GM12878 (cell line): ENCODE measurements around the gene FLT4. TPM values are rescaled to one million over a fixed set of nuclear protein-coding genes. Genes with fewer than 3 reads are reported as not detected.

Experiments
- ATAC-seq: fragments of 200-7000 bp; cut with Tn5 transposase; 3 replicates; pipeline ENCODE4 v1.9.1; 2020; ENCODE audit warnings: mild to moderate bottlenecking, moderate library complexity
- BruUV-seq: library from RNA; stranded (reverse); fragments of 400-500 nt; replicated peaks from 2 replicates; lab custom pipeline; 2021; lab: Mats Ljungman, UMichigan
- CTCF ChIA-PET: fragments of 300-600 bp; sonication (Branson Sonifier 250); formaldehyde crosslinking; extraction: SDS; loops from one replicate; lab custom pipeline; 2021; ENCODE audit warnings: inconsistent platforms; lab: Yijun Ruan, JAX
- POLR2A ChIA-PET: fragments of 350-600 bp; formaldehyde crosslinking; extraction: SDS; loops from one replicate; lab custom pipeline; 2021; ENCODE audit warnings: inconsistent platforms; lab: Charles Lee
- RAD21 ChIA-PET: fragments of 300-600 bp; sonication (Branson Sonifier 250); formaldehyde crosslinking; loops from one replicate; lab custom pipeline; 2023; ENCODE audit warnings: antibody characterized with exemption; ENCODE audit not compliant: unreplicated experiment; lab: Charles Lee
- SMC1A ChIA-PET: fragments of 300-600 bp; sonication (Branson Sonifier 250); formaldehyde crosslinking; loops from one replicate; lab custom pipeline; 2023; ENCODE audit not compliant: unreplicated experiment, uncharacterized antibody; lab: Charles Lee
- DNase-seq: peaks from one replicate; pipeline ENCODE4 v3.0.0-alpha.2; 2011; ENCODE audit warnings: low read depth, low spot score
- FAIRE-seq: peaks from 3 replicates; lab custom pipeline; 2011; peaks lifted over from hg19 to GRCh38; lab: Jason Lieb, UNC
- H2AFZ ChIP-seq: 2 replicates; pipeline ENCODE4 v1.6.0; 2011; ENCODE audit warnings: low read depth, low read length, control low read depth; ENCODE audit not compliant: control insufficient read depth
- H3K27ac ChIP-seq: 2 replicates; pipeline ENCODE4 v1.5.1; 2011; ENCODE audit warnings: control low read depth; ENCODE audit not compliant: control insufficient read depth, insufficient read depth
- H3K27me3 ChIP-seq, 2 experiments: replicated peaks in 1 of 2; 2 replicates each; pipeline versions ENCODE4 v1.6.0 to v1.6.1; 2011; ENCODE audit warnings: low read length in 1 of 2; ENCODE audit not compliant: control insufficient read depth in 2 of 2, insufficient read depth in 2 of 2
- H3K36me3 ChIP-seq, 2 experiments: 2 replicates each; pipeline ENCODE4 v1.5.1; 2011; ENCODE audit warnings: low read length in 1 of 2; ENCODE audit not compliant: control insufficient read depth in 2 of 2, insufficient read depth in 2 of 2
- H3K4me1 ChIP-seq: 2 replicates; pipeline ENCODE4 v1.6.1; 2011; ENCODE audit warnings: mild to moderate bottlenecking, low read length, moderate library complexity, mixed read lengths; ENCODE audit not compliant: control insufficient read depth, insufficient read depth
- H3K4me2 ChIP-seq: 2 replicates; pipeline ENCODE4 v1.6.0; 2011; ENCODE audit warnings: control low read depth; ENCODE audit not compliant: control insufficient read depth, insufficient read depth
- H3K4me3 ChIP-seq: fragments of 200-600 bp; sonication (generic); 2 replicates; pipeline ENCODE4 v1.5.1; 2016
- H3K79me2 ChIP-seq: 2 replicates; pipeline ENCODE4 v1.6.0; 2011; ENCODE audit warnings: low read length; ENCODE audit not compliant: control insufficient read depth, insufficient read depth
- H3K9ac ChIP-seq: 2 replicates; pipeline ENCODE4 v1.8.0; 2011; ENCODE audit warnings: low read length, control low read depth, mixed read lengths; ENCODE audit not compliant: control insufficient read depth, insufficient read depth
- H3K9me3 ChIP-seq: replicated peaks from 3 replicates; pipeline ENCODE4 v1.5.1; 2011; ENCODE audit warnings: mild to moderate bottlenecking, low read length; ENCODE audit not compliant: control insufficient read depth, insufficient read depth
- H4K20me1 ChIP-seq: 2 replicates; pipeline ENCODE4 v1.6.0; 2011; ENCODE audit not compliant: control insufficient read depth, insufficient read depth
- FOXK2 ChIP-seq: fragments of 450-650 bp; IDR thresholded peaks from 2 replicates; pipeline ENCODE4 v1.6.1; 2017; ENCODE audit warnings: mild to moderate bottlenecking, moderate library complexity
- HCFC1 ChIP-seq: fragments of 150-350 bp; IDR thresholded peaks from 2 replicates; pipeline ENCODE4 v1.6.1; 2014; ENCODE audit warnings: low read length
- HDAC6 ChIP-seq: fragments of 200-600 bp; sonication (generic); IDR thresholded peaks from one replicate; pipeline ENCODE4 v1.8.0; 2017; ENCODE audit warnings: antibody characterized with exemption; ENCODE audit not compliant: unreplicated experiment
- NFXL1 ChIP-seq: fragments of 450-650 bp; IDR thresholded peaks from 2 replicates; pipeline ENCODE4 v1.6.1; 2017; ENCODE audit warnings: antibody characterized with exemption, mild to moderate bottlenecking, borderline replicate concordance
- POU2F2 ChIP-seq: IDR thresholded peaks from 3 replicates; pipeline ENCODE4 v1.6.1; 2011; ENCODE audit warnings: low read depth, mild to moderate bottlenecking, low read length, borderline replicate concordance
- TBL1XR1 ChIP-seq: IDR thresholded peaks from 2 replicates; pipeline ENCODE4 v1.6.1; 2012; ENCODE audit warnings: low read depth, low read length, improper control_type of control experiment
- TCF12 ChIP-seq: IDR thresholded peaks from 2 replicates; pipeline ENCODE4 v1.6.1; 2011; ENCODE audit warnings: low read depth, mild to moderate bottlenecking, low read length
- ZNF217 ChIP-seq: fragments of 450-650 bp; IDR thresholded peaks from 2 replicates; pipeline ENCODE4 v1.6.1; 2017; ENCODE audit warnings: antibody characterized with exemption, mild to moderate bottlenecking
- ZSCAN29 ChIP-seq: fragments of 450-650 bp; IDR thresholded peaks from 2 replicates; pipeline ENCODE4 v1.6.1; 2017; ENCODE audit warnings: mild to moderate bottlenecking, moderate library complexity
- WGBS: methylation state at CpG from one replicate; pipeline ENCODE4 v1.1.6; 2016; ENCODE audit warnings: low lambda C conversion rate; ENCODE audit not compliant: insufficient replicate concordance, insufficient coverage; ENCODE audit errors: missing lambda C conversion rate; 5-methylcytosine and 5-hydroxymethylcytosine counted together
- in situ Hi-C: fragments of 300-500 bp; cut with MboI; formaldehyde crosslinking; loops from 9 replicates; pipeline ENCODE4 v1.14.3; 2018; ENCODE audit warnings: mixed read lengths
- intact Hi-C: fragments of 100-400 bp; cut with micrococcal nuclease; formaldehyde crosslinking; loops from one replicate; pipeline ENCODE4 v1.14.2; 2022; ENCODE audit not compliant: unreplicated experiment
- polyA plus RNA-seq, 11 experiments: library from polyadenylated mRNA; depleted of rRNA in 4 of 11; unstranded in 6 of 11; stranded (reverse) in 5 of 11; fragments of >200 nt; fragmentation: Nextera tagmentation in 4 of 11; fragmentation: Illumina TruSeq in 1 of 11; extraction: Ambion mirVana in 4 of 11; extraction: Trizol in 1 of 11; gene quantifications; 1 replicate in 1 of 11; 2 replicates in 10 of 11; pipeline versions ENCODE4 v1.2.1 to v1.2.3, GENCODE V29; 2011 to 2016; ENCODE audit warnings: inconsistent platforms in 2 of 11, missing spikeins in 2 of 11, low read depth in 1 of 11
- total RNA-seq, 4 experiments: library from RNA; depleted of rRNA in 3 of 4; stranded (reverse); fragments of >200 nt in 3 of 4; fragmentation: Illumina TruSeq in 1 of 4; extraction: Trizol in 1 of 4; gene quantifications; 2 replicates each; pipeline versions ENCODE4 v1.2.1 to v1.2.3, GENCODE V29; 2013 to 2021
- TF ChIP-seq, protein P1 (sequence below): fragments of 150-350 bp; IDR thresholded peaks from 2 replicates; pipeline ENCODE4 v1.6.1; 2016; ENCODE audit warnings: low read depth, low read length
- TF ChIP-seq, protein P2 (sequence below): IDR thresholded peaks from 2 replicates; pipeline ENCODE4 v1.6.1; 2012; ENCODE audit warnings: mild to moderate bottlenecking, low read depth, low read length

Gene FLT4
- total and polyA plus RNA-seq, 10 of the 15 experiments (the other 5 are each of a cell fraction or from before 2014, with no cell fraction given): 0.18 TPM; not detected in 9

DNA sequence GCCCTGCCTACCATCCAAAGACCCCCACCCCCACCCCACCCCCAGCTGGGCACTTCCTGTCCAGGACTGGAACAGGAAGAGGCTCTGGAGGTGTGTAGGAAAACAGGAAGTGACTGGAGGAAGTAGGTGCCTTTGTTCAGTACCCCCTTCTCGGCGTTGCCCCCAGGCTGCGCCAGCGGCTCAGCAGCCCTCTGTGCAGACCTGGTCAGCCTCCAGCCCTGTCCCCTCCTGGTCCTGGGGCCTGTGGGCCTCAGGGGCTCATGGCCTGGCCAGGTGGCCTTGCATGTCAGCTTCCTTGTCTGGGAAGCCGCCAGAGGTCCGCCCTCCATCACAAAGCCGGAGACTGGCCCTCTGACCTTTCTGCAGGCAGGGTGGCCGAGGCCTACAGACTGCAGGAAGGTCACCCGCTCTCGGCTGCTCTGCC is 26.0 kb downstream of the FLT4 start:
- CTCF ChIA-PET: no interaction called here
- H3K9me3 ChIP-seq: no peaks in the 10 kb centered on the region
- H3K27ac ChIP-seq: no peak overlapping the region
- RAD21 ChIA-PET: no interaction called here
- intact Hi-C loops: no loop called here
- POLR2A ChIA-PET: no interaction called here
- FAIRE-seq (no peak), DNase-seq (no peak), ATAC-seq (no peak)
- H3K4me1 ChIP-seq: no peaks in the 10 kb centered on the region
- no TSS peak for BruUV-seq
- H3K4me3 ChIP-seq: no peak overlapping the region
- no peak for TF ChIP-seq TCF12
- TF ChIP-seq, protein P1, sequence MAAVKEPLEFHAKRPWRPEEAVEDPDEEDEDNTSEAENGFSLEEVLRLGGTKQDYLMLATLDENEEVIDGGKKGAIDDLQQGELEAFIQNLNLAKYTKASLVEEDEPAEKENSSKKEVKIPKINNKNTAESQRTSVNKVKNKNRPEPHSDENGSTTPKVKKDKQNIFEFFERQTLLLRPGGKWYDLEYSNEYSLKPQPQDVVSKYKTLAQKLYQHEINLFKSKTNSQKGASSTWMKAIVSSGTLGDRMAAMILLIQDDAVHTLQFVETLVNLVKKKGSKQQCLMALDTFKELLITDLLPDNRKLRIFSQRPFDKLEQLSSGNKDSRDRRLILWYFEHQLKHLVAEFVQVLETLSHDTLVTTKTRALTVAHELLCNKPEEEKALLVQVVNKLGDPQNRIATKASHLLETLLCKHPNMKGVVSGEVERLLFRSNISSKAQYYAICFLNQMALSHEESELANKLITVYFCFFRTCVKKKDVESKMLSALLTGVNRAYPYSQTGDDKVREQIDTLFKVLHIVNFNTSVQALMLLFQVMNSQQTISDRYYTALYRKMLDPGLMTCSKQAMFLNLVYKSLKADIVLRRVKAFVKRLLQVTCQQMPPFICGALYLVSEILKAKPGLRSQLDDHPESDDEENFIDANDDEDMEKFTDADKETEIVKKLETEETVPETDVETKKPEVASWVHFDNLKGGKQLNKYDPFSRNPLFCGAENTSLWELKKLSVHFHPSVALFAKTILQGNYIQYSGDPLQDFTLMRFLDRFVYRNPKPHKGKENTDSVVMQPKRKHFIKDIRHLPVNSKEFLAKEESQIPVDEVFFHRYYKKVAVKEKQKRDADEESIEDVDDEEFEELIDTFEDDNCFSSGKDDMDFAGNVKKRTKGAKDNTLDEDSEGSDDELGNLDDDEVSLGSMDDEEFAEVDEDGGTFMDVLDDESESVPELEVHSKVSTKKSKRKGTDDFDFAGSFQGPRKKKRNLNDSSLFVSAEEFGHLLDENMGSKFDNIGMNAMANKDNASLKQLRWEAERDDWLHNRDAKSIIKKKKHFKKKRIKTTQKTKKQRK: no peak
- TF ChIP-seq POU2F2: no peak
- no peak for TF ChIP-seq FOXK2
- TF ChIP-seq, protein P2, sequence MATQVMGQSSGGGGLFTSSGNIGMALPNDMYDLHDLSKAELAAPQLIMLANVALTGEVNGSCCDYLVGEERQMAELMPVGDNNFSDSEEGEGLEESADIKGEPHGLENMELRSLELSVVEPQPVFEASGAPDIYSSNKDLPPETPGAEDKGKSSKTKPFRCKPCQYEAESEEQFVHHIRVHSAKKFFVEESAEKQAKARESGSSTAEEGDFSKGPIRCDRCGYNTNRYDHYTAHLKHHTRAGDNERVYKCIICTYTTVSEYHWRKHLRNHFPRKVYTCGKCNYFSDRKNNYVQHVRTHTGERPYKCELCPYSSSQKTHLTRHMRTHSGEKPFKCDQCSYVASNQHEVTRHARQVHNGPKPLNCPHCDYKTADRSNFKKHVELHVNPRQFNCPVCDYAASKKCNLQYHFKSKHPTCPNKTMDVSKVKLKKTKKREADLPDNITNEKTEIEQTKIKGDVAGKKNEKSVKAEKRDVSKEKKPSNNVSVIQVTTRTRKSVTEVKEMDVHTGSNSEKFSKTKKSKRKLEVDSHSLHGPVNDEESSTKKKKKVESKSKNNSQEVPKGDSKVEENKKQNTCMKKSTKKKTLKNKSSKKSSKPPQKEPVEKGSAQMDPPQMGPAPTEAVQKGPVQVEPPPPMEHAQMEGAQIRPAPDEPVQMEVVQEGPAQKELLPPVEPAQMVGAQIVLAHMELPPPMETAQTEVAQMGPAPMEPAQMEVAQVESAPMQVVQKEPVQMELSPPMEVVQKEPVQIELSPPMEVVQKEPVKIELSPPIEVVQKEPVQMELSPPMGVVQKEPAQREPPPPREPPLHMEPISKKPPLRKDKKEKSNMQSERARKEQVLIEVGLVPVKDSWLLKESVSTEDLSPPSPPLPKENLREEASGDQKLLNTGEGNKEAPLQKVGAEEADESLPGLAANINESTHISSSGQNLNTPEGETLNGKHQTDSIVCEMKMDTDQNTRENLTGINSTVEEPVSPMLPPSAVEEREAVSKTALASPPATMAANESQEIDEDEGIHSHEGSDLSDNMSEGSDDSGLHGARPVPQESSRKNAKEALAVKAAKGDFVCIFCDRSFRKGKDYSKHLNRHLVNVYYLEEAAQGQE: no peak
- TF ChIP-seq ZNF217: no peak
- no peak for TF ChIP-seq HDAC6
- TF ChIP-seq NFXL1: no peak
- TF ChIP-seq TBL1XR1: no peak
- TF ChIP-seq ZSCAN29: no peak
- TF ChIP-seq HCFC1: no peak
- 57% methylated on average over 10 of the region's 10 CpGs for WGBS
- no peaks in the 10 kb centered on the region for H3K36me3 ChIP-seq
- no peak overlapping the region for H2AFZ ChIP-seq
- no peak overlapping the region for H3K9ac ChIP-seq
- no peaks in the 10 kb centered on the region for H4K20me1 ChIP-seq
- no peaks in the 10 kb centered on the region for H3K79me2 ChIP-seq
- no peak overlapping the region for H3K4me2 ChIP-seq
- SMC1A ChIA-PET: no interaction called here
- in situ Hi-C loops: no loop called here
- H3K27me3 ChIP-seq: no peaks in the 10 kb centered on the region; a peak in 2 of 4 replicates
